Activated naive CD4-positive, alpha-beta T cell treated with anti-CD3 and anti-CD28 coated beads, Interleukin-2, amount 50 U/mL, for 24 hours (primary cell): ENCODE measurements around the gene HYAL2.

Source experiments
- H3K27ac Mint-ChIP-seq: one replicate; pipeline ENCODE4 v1.8.0; 2021; ENCODE audit warnings: mild to moderate bottlenecking, mixed read lengths
- H3K27me3 Mint-ChIP-seq: one replicate; pipeline ENCODE4 v1.8.0; 2021; ENCODE audit warnings: mixed read lengths
- H3K36me3 Mint-ChIP-seq: one replicate; pipeline ENCODE4 v1.8.0; 2021; ENCODE audit warnings: mixed read lengths
- H3K4me1 Mint-ChIP-seq: one replicate; pipeline ENCODE4 v1.8.0; 2021; ENCODE audit warnings: mixed read lengths
- H3K4me3 Mint-ChIP-seq: one replicate; pipeline ENCODE4 v1.8.0; 2021; ENCODE audit warnings: mild to moderate bottlenecking, mixed read lengths
- H3K9me3 Mint-ChIP-seq: one replicate; pipeline ENCODE4 v1.8.0; 2021; ENCODE audit warnings: mixed read lengths

The HYAL2 gene

GRCh38 chr3:50322386-50323091 lies at the start of gene HYAL2:
TSS of gene HYAL2 (minus strand) at chr3:50322745. CDS start at chr3:50320489, 2,256 bp downstream.
- Mint-ChIP-seq H3K4me1 (peaks cover 35% of the 10 kb centered on the region), H3K36me3 (no peaks in the 10 kb centered on the region), H3K27ac (peak within 1 kb of the TSS; percentile 92), H3K9me3 (no peaks in the 10 kb centered on the region), H3K27me3 (no peaks in the 10 kb centered on the region), H3K4me3 (peak within 1 kb of the TSS; percentile 82)

GRCh38 chr3:50371133-50371685 lies 48.7 kb upstream of the HYAL2 start:
- H3K36me3 Mint-ChIP-seq: no peaks in the 10 kb centered on the region
- no peak overlapping the region for H3K27ac Mint-ChIP-seq

DNA sequence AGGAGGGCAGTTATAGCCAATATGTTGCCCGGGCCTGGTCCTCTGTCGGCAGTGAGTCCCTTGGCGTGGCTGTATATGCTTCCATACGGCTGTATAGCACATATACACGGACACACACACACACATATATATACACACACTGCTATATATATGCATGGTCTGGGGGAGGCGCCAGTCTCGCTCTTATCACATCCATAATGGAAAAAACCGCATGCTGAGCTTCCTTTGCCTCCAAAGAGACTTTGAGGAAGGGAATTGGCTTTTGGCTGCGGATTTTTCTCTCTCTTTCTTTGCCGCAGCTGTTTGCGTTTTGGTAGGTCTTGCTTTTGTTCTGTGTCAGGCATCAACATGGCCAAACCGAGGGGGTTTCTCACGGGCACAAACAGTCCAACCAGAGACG lies 48.0 kb upstream of the HYAL2 start:
- Mint-ChIP-seq H3K4me3 (no peak overlapping the region), H3K27me3 (no peaks in the 10 kb centered on the region), H3K9me3 (no peaks in the 10 kb centered on the region), H3K4me1 (peaks cover 37% of the 10 kb centered on the region), H3K27ac (no peak overlapping the region), H3K36me3 (no peaks in the 10 kb centered on the region)

More at GRCh38 chr3:50371133-50371685, 48.7 kb upstream of the HYAL2 start:
- Mint-ChIP-seq H3K27me3 (no peaks in the 10 kb centered on the region), H3K4me3 (no peak overlapping the region), H3K9me3 (no peaks in the 10 kb centered on the region), H3K4me1 (peaks cover 30% of the 10 kb centered on the region)

- Mint-ChIP-seq H3K9me3 (no peaks in the 10 kb centered on the region), H3K36me3 (no peaks in the 10 kb centered on the region), H3K27me3 (no peaks in the 10 kb centered on the region), H3K4me3 (no peak overlapping the region), H3K4me1 (peaks cover 42% of the 10 kb centered on the region), H3K27ac (no peak overlapping the region)
Measured at GRCh38 chr3:50369012-50369670, 46.6 kb upstream of the HYAL2 start.

DNA sequence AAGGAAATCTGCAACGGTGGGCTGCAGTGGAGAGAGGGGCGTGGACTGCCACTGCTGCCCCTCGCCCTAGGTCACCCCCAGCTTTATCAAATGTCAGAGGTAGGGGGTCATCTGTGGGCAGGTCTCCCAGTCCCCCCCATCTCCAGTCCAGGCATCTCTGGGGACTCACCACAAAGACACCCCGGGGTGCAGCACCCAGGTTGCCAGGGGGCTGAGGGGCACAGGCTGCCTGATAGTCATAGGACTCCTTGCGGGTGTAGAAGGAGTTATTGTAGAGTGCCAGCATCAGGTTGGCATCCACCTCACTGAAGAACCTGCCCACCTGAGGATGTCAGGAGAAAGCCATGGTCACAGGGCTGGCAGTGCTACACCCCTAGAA lies 43.3 kb upstream of the HYAL2 start:
- peaks cover 30% of the 10 kb centered on the region for H3K4me1 Mint-ChIP-seq
- H3K27ac Mint-ChIP-seq: peak overlapping the region; percentile 59
- H3K9me3 Mint-ChIP-seq: no peaks in the 10 kb centered on the region
- H3K36me3 Mint-ChIP-seq: no peaks in the 10 kb centered on the region
- peak overlapping the region; percentile 86 for H3K4me3 Mint-ChIP-seq
- H3K27me3 Mint-ChIP-seq: no peaks in the 10 kb centered on the region

- peak overlapping the region; percentile 59 for H3K27ac Mint-ChIP-seq
- H3K9me3 Mint-ChIP-seq: no peaks in the 10 kb centered on the region
- peaks cover 30% of the 10 kb centered on the region for H3K4me1 Mint-ChIP-seq
- H3K27me3 Mint-ChIP-seq: no peaks in the 10 kb centered on the region
- H3K36me3 Mint-ChIP-seq: no peaks in the 10 kb centered on the region
- H3K4me3 Mint-ChIP-seq: peak overlapping the region; percentile 86
Measured at GRCh38 chr3:50365080-50365841, 42.7 kb upstream of the HYAL2 start.

DNA sequence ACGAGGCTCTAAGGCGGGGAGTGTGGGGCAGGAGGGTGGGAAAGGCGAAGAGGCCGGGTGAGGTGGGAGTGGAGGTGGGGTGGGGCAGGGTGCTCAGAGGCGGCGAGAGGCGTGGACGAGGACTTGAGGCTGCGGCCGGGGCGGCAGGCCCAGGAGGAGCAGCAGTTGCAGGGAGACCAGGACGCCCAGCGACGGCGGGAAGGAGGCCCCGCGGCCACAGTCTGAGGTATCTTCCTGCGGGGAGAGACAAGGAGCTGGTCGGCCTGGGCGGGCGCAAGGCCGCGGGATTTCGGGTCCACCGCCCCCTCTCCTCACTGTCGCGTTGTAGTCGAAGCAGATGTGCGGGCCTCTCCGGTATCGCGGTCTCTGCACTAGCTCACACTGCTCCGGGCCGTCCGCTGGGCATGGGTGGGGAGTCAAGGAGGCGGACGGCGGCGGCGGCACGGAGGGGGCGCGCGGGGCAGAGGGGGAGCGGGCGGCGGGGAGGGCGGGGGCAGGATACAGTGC lies 42.1 kb upstream of the HYAL2 start:
- no peaks in the 10 kb centered on the region for H3K36me3 Mint-ChIP-seq
- no peak overlapping the region for H3K27ac Mint-ChIP-seq
- no peaks in the 10 kb centered on the region for H3K27me3 Mint-ChIP-seq
- no peaks in the 10 kb centered on the region for H3K9me3 Mint-ChIP-seq
- peaks cover 35% of the 10 kb centered on the region for H3K4me1 Mint-ChIP-seq
- H3K4me3 Mint-ChIP-seq: peak overlapping the region; percentile 86

DNA sequence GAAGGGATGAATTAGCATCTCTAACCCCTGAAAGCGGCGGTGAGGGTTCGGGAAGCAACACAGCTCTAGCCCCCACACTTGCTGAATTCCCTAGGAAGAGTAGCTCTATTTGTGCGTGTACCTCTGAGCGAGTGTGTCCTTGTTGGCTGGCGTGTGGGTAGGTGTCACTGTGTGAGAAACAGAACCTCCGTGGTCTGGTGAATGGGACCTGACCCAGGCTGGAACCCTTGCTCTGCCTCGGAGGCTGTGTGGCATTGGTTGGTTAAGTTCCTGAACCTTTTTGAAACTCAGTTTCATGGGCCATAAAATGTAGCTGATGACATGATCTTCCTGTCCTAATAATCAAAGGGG lies 37.2 kb upstream of the HYAL2 start:
- H3K27me3 Mint-ChIP-seq: no peaks in the 10 kb centered on the region
- peaks cover 5% of the 10 kb centered on the region for H3K36me3 Mint-ChIP-seq
- peaks cover 36% of the 10 kb centered on the region for H3K4me1 Mint-ChIP-seq
- H3K9me3 Mint-ChIP-seq: no peaks in the 10 kb centered on the region
- peak overlapping the region; percentile 98 for H3K4me3 Mint-ChIP-seq
- peak overlapping the region; percentile 98 for H3K27ac Mint-ChIP-seq

GRCh38 chr3:50358911-50359759 lies 36.6 kb upstream of the HYAL2 start, which contains the start of gene TMEM115:
TSS of gene TMEM115 (minus strand) at chr3:50359521. CDS start at chr3:50359063, 458 bp downstream.
- Mint-ChIP-seq H3K36me3 (peaks cover 7% of the 10 kb centered on the region), H3K9me3 (no peaks in the 10 kb centered on the region), H3K4me1 (peaks cover 40% of the 10 kb centered on the region), H3K4me3 (peak within 1 kb of the TSS; percentile 98), H3K27me3 (no peaks in the 10 kb centered on the region), H3K27ac (peak within 1 kb of the TSS; percentile 98)

GRCh38 chr3:50358355-50358910 lies 35.9 kb upstream of the HYAL2 start:
- H3K27me3 Mint-ChIP-seq: no peaks in the 10 kb centered on the region
- H3K9me3 Mint-ChIP-seq: no peaks in the 10 kb centered on the region
- H3K4me3 Mint-ChIP-seq: peak overlapping the region; percentile 93
- peaks cover 41% of the 10 kb centered on the region for H3K4me1 Mint-ChIP-seq
- peak overlapping the region; percentile 92 for H3K27ac Mint-ChIP-seq
- peaks cover 8% of the 10 kb centered on the region for H3K36me3 Mint-ChIP-seq

- Mint-ChIP-seq H3K27ac (peak overlapping the region; percentile 87), H3K4me1 (peaks cover 41% of the 10 kb centered on the region), H3K36me3 (peaks cover 8% of the 10 kb centered on the region), H3K4me3 (peak overlapping the region; percentile 93), H3K9me3 (no peaks in the 10 kb centered on the region), H3K27me3 (no peaks in the 10 kb centered on the region)
Measured at GRCh38 chr3:50357481-50357880, 34.9 kb upstream of the HYAL2 start.

GRCh38 chr3:50356553-50356952 lies 34.0 kb upstream of the HYAL2 start:
- H3K9me3 Mint-ChIP-seq: no peaks in the 10 kb centered on the region
- no peak overlapping the region for H3K27ac Mint-ChIP-seq
- peaks cover 47% of the 10 kb centered on the region for H3K4me1 Mint-ChIP-seq
- no peaks in the 10 kb centered on the region for H3K27me3 Mint-ChIP-seq
- H3K36me3 Mint-ChIP-seq: peaks cover 8% of the 10 kb centered on the region
- H3K4me3 Mint-ChIP-seq: peak overlapping the region; percentile 93

DNA sequence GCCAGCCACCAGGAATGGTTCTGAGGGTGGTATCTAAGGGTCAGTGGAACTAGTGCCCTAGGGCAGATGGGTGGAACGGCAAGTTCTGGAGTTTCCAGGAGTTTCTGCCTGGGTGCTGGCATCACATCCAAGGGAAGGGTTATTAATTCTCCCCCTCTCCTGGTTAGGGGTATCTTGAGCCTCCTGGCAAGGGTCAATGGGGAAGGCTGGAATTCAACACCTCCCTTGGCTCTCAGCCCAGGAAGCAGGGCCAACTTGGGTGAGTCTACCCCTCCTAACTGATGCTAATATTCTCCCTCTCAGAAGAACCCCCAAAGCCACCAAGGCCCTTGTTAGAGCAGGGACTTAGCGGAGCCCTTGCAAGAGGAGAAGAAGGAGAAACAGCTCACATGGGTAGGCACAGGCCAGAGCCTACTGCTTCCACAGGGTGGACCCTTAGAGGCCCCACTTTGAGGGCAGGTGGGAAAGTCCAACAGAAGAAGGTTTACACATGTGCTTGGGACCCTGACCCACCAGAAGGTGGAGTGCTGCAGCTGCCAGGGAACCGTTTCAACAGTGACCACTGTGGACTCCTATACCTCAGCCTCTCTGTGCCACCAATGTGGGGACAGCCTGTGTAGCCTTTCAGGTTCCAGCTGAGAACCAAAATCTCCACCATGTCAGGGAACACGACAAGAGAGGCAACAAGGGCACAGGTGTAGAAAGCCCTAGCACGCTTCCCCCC lies 33.4 kb upstream of the HYAL2 start:
- Mint-ChIP-seq H3K27ac (peak overlapping the region; percentile 55), H3K27me3 (no peaks in the 10 kb centered on the region), H3K4me1 (peaks cover 52% of the 10 kb centered on the region), H3K9me3 (no peaks in the 10 kb centered on the region), H3K4me3 (peak overlapping the region; percentile 93), H3K36me3 (peaks cover 8% of the 10 kb centered on the region)

- H3K27me3 Mint-ChIP-seq: no peaks in the 10 kb centered on the region
- H3K27ac Mint-ChIP-seq: no peak overlapping the region
- H3K9me3 Mint-ChIP-seq: no peaks in the 10 kb centered on the region
- no peak overlapping the region for H3K4me3 Mint-ChIP-seq
- H3K4me1 Mint-ChIP-seq: peaks cover 58% of the 10 kb centered on the region
- H3K36me3 Mint-ChIP-seq: peaks cover 8% of the 10 kb centered on the region
Measured at GRCh38 chr3:50354850-50355249, 32.3 kb upstream of the HYAL2 start.
